ENCODE results near the gene EIF5. TPM values are rescaled to one million over a fixed set of nuclear protein-coding genes. Genes with fewer than 3 reads are reported as not detected.

The EIF5 gene
- total RNA-seq, 4 donors from 2014 or later: 118 to 237 (median 159) TPM

GRCh38 chr14:103292426-103293374 is 41.3 kb upstream of the EIF5 start:
- Histone ChIP-seq H3K9me3 (no peaks in the 10 kb centered on the region), H3K4me1 (peaks cover 0 to 5% (median 0%) of the 10 kb centered on the region in 4 donors), H3K27me3 (peaks cover 0 to 47% (median 0%) of the 10 kb centered on the region in 4 donors), H3K36me3 (no peaks in the 10 kb centered on the region), H3K4me3 (no peak overlapping the region), H3K27ac (replicated peaks in 1 of 4) (no peak overlapping the region)
- TF ChIP-seq POLR2AphosphoS5 (IDR thresholded peaks at IDR 0.05): peak in 1 of 2 donors; percentile 37
- no peak for TF ChIP-seq POLR2A (IDR thresholded peaks at IDR 0.05; ENCODE audit: low read depth)
- no peak for TF ChIP-seq EP300 (IDR thresholded peaks at IDR 0.05)
- TF ChIP-seq, protein P1, sequence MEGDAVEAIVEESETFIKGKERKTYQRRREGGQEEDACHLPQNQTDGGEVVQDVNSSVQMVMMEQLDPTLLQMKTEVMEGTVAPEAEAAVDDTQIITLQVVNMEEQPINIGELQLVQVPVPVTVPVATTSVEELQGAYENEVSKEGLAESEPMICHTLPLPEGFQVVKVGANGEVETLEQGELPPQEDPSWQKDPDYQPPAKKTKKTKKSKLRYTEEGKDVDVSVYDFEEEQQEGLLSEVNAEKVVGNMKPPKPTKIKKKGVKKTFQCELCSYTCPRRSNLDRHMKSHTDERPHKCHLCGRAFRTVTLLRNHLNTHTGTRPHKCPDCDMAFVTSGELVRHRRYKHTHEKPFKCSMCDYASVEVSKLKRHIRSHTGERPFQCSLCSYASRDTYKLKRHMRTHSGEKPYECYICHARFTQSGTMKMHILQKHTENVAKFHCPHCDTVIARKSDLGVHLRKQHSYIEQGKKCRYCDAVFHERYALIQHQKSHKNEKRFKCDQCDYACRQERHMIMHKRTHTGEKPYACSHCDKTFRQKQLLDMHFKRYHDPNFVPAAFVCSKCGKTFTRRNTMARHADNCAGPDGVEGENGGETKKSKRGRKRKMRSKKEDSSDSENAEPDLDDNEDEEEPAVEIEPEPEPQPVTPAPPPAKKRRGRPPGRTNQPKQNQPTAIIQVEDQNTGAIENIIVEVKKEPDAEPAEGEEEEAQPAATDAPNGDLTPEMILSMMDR (IDR thresholded peaks at IDR 0.05): peak; percentile 89 to 93 (median 91)
- no peak for DNase-seq (ENCODE audit: extremely low spot score)
- WGBS: 22% methylated on average over 10 of the region's 10 CpGs
- intact Hi-C loops (cut with DNase I): loop anchor here (2.0 to 10.0 kb wide), 3 partner anchors 105 to 218 kb away; no protein-coding TSS in a partner anchor

DNA sequence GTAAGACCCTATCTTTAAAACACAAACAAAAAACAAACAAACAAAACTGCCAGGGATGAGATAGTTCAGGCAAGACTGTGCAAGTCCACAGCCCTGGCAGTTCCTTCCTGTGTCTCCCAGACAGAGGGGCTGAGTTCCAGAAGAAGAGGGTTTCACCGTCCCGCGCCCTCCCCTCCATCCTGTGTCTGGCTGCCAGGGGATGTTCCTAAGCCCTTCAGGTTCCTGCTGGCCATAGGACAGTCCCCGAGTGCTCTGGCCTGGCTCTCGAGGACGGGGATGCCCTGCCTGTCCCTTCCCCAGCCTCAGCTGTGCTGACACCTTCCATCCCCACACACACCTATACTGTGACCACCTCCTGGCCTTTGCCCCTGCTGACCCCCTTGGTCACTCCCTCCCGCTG is 40.6 kb upstream of the EIF5 start:
- H3K9me3 ChIP-seq: no peaks in the 10 kb centered on the region
- H3K4me1 ChIP-seq: peaks cover 0 to 5% (median 0%) of the 10 kb centered on the region in 4 donors
- no peak overlapping the region for H3K27ac ChIP-seq (replicated peaks in 1 of 4)
- TF ChIP-seq, protein P1 (IDR thresholded peaks at IDR 0.05): no peak
- no peak for TF ChIP-seq POLR2AphosphoS5 (IDR thresholded peaks at IDR 0.05)
- no peak for TF ChIP-seq EP300 (IDR thresholded peaks at IDR 0.05)
- no peak for TF ChIP-seq POLR2A (IDR thresholded peaks at IDR 0.05; ENCODE audit: low read depth)
- intact Hi-C loops (cut with DNase I): loop anchor here (2.0 to 10.0 kb wide), 3 partner anchors 106 to 219 kb away; no protein-coding TSS in a partner anchor
- WGBS: 78% methylated on average over 6 of the region's 7 CpGs
- DNase-seq (ENCODE audit: extremely low spot score): no peak
- no peaks in the 10 kb centered on the region for H3K36me3 ChIP-seq
- no peak overlapping the region for H3K4me3 ChIP-seq
- peaks cover 0 to 41% (median 0%) of the 10 kb centered on the region in 4 donors for H3K27me3 ChIP-seq

DNA sequence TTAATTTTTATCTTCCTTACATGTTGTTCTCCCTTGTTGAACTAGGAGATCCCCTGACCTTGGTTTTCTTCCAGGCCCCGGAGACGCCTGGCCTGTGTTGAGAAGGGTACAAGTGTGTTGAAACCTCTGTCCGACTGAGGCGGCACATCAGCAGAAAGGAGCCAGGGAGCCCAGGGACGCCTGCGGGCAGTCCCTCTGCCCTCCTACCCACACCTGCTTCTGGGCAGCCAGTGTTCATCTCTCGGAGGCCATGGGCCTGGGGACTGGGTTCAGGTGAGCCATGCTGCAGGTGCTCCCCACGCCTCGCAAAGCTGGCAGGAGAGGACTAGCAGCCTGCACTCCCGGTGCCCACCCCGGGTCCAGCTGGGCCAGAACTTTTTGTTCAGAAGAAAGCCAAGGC is 39.9 kb upstream of the EIF5 start:
- 91% methylated on average over 10 of the region's 11 CpGs for WGBS
- H3K9me3 ChIP-seq: no peaks in the 10 kb centered on the region
- DNase-seq (ENCODE audit: extremely low spot score): no peak
- intact Hi-C loops (cut with DNase I): loop anchor here (5.0 to 10.0 kb wide), 2 partner anchors 107 to 219 kb away; no protein-coding TSS in a partner anchor
- H3K27me3 ChIP-seq: peaks cover 0 to 41% (median 0%) of the 10 kb centered on the region in 4 donors
- H3K4me3 ChIP-seq: no peak overlapping the region
- peaks cover 0 to 5% (median 0%) of the 10 kb centered on the region in 4 donors for H3K4me1 ChIP-seq
- no peak for TF ChIP-seq POLR2AphosphoS5 (IDR thresholded peaks at IDR 0.05)
- TF ChIP-seq, protein P1 (IDR thresholded peaks at IDR 0.05): no peak
- H3K36me3 ChIP-seq: no peaks in the 10 kb centered on the region
- no peak overlapping the region for H3K27ac ChIP-seq (replicated peaks in 1 of 4)

DNA sequence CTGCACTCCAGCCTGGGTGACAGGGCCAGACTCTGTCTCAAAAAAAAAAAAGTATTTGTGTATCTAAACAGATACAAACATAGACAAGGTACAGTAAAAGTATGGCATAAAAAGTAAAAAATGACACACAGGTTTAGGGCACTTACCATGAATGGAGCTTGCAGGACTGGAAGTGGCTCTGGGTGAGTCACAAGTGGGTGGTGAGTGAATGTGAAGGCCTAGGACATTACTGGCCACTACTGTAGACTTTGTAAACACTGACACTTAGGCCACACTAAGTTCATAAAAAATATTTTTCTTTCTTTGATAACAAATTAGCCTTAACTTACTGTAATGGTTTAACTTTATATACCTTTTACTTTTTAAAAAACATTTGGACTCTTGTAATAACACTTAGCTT is 38.0 kb upstream of the EIF5 start:
- Histone ChIP-seq H3K27ac (replicated peaks in 1 of 4) (no peak overlapping the region), H3K9me3 (no peaks in the 10 kb centered on the region), H3K4me3 (no peak overlapping the region), H3K4me1 (peaks cover 0 to 5% (median 0%) of the 10 kb centered on the region in 4 donors), H3K36me3 (no peaks in the 10 kb centered on the region), H3K27me3 (peaks cover 0 to 31% (median 0%) of the 10 kb centered on the region in 4 donors)
- TF ChIP-seq POLR2AphosphoS5 (IDR thresholded peaks at IDR 0.05): no peak
- TF ChIP-seq, protein P1 (IDR thresholded peaks at IDR 0.05): no peak
- intact Hi-C loops (cut with DNase I): loop anchor here (10.0 kb wide), 1 partner anchor 221 kb away; no protein-coding TSS in a partner anchor
- no peak for DNase-seq (ENCODE audit: extremely low spot score)
